Embryonic facial prominence (tissue), 1 donor: Measurements from ENCODE around the gene AUH.

ENCODE experiments used
- DNase-seq: peaks from one replicate; pipeline ENCODE4 v3.0.0-alpha.2; 2016; ENCODE audit errors: extremely low spot score

Gene AUH

DNA sequence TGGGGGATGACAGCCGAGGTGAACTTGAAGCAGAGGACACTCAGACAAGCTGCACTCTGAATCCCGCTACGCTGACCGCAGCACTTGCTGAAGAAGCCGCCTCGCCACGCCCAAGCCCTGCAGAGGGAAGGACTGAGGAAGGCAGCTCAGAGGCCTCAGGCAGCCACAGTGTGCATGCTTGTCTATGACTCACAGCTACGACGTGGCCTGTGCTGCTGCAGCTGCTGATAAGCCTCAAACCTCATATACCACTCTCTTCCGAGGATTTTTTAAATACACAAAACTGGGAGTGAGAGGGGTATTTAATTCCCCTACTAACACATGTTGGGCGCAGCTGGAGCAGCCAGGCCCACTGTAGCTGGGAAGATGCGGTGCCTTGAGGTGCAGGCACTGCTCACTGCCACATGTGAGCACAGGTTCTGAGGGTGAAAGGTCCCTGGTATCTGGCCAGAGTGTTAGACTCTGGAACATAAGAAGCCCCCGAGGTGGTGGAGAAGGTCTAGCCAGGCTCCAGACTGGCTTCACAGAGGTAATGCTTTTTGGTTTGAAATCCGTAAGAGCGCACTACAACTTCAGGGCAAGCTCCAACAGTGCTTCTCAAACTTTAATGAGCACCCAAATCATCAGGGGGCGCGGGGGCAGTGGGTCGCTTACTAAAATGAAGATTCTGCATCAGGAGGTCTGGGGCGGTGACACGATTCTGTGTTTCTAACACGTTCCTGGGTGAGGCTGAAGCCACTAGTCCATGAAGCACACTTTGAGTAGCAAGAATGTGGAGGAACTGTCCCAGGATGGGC, 196.8 kb downstream of the AUH start:
- DNase-seq: no peak
